IMR-90 (cell line): ENCODE data around the gene ARHGAP5. TPM values are rescaled to one million over a fixed set of nuclear protein-coding genes. Genes with fewer than 3 reads are reported as not detected.

Experiments
- ATAC-seq: fragments of 200-7000 bp; cut with Tn5 transposase; 2 replicates; pipeline ENCODE4 v1.9.1; 2020; ENCODE audit warnings: low read depth, mild to moderate bottlenecking, moderate library complexity
- BruUV-seq: library from RNA; stranded (reverse); fragments of 400-500 nt; replicated peaks from 2 replicates; lab custom pipeline; 2021; lab: Mats Ljungman, UMichigan
- CTCF ChIA-PET: fragments of 300-600 bp; formaldehyde crosslinking; extraction: SDS; loops from one replicate; lab custom pipeline; 2021; ENCODE audit warnings: antibody characterized with exemption; lab: Yijun Ruan, JAX
- POLR2A ChIA-PET: fragments of 300-600 bp; sonication (Branson Sonifier 250); formaldehyde crosslinking; loops from one replicate; lab custom pipeline; 2022; ENCODE audit warnings: antibody characterized with exemption; ENCODE audit not compliant: unreplicated experiment; lab: Charles Lee
- DNase-seq: peaks from one replicate; pipeline ENCODE4 v3.0.0; 2013
- H2AFZ ChIP-seq: replicated peaks from 2 replicates; pipeline ENCODE3; 2013; ENCODE audit warnings: low read length, mild to moderate bottlenecking; ENCODE audit not compliant: poor library complexity
- H2AK5ac ChIP-seq: 2 replicates; pipeline ENCODE4 v1.6.1; 2013; ENCODE audit warnings: low read depth, low read length, inconsistent platforms
- H2AK9ac ChIP-seq: replicated peaks from 2 replicates; pipeline ENCODE3; 2013; ENCODE audit warnings: mild to moderate bottlenecking, low read depth, low read length, moderate library complexity; ENCODE audit not compliant: poor library complexity
- H2BK120ac ChIP-seq: 2 replicates; pipeline ENCODE4 v1.6.1; 2013; ENCODE audit warnings: low read depth, low read length, inconsistent platforms
- H2BK15ac ChIP-seq: 3 replicates; pipeline ENCODE4 v1.6.1; 2013; ENCODE audit warnings: low read depth, low read length, inconsistent platforms
- H2BK20ac ChIP-seq: 2 replicates; pipeline ENCODE4 v1.6.1; 2013; ENCODE audit warnings: low read depth, mild to moderate bottlenecking, inconsistent platforms, low read length, moderate library complexity
- H2BK5ac ChIP-seq: 2 replicates; pipeline ENCODE4 v1.6.1; 2013; ENCODE audit warnings: mild to moderate bottlenecking, low read depth, low read length, inconsistent platforms; ENCODE audit not compliant: poor library complexity, severe bottlenecking
- H3K14ac ChIP-seq: replicated peaks from 2 replicates; pipeline ENCODE4 v1.6.1; 2013; ENCODE audit warnings: low read depth, low read length, inconsistent platforms
- H3K18ac ChIP-seq: 2 replicates; pipeline ENCODE4 v1.6.1; 2013; ENCODE audit warnings: low read depth, low read length, control low read depth
- H3K23ac ChIP-seq: 2 replicates; pipeline ENCODE4 v1.6.1; 2013; ENCODE audit warnings: low read depth, low read length, inconsistent platforms
- H3K27ac ChIP-seq: 2 replicates; pipeline ENCODE4 v1.5.1; 2013; ENCODE audit warnings: mild to moderate bottlenecking, control low read depth, low read length; ENCODE audit not compliant: insufficient read depth
- H3K27me3 ChIP-seq: 2 replicates; pipeline ENCODE4 v1.6.1; 2013; ENCODE audit warnings: low read length; ENCODE audit not compliant: control insufficient read depth, insufficient read depth
- H3K36me3 ChIP-seq: 2 replicates; pipeline ENCODE4 v1.6.1; 2013; ENCODE audit warnings: low read length, mixed read lengths; ENCODE audit not compliant: control insufficient read depth, insufficient read depth
- H3K4ac ChIP-seq: 2 replicates; pipeline ENCODE4 v1.6.1; 2013; ENCODE audit warnings: low read depth, low read length, inconsistent platforms
- H3K4me1 ChIP-seq: 2 replicates; pipeline ENCODE4 v1.6.1; 2013; ENCODE audit warnings: low read length, mixed read lengths; ENCODE audit not compliant: control insufficient read depth, insufficient read depth
- H3K4me2 ChIP-seq: 2 replicates; pipeline ENCODE4 v1.6.1; 2013; ENCODE audit warnings: low read depth, mild to moderate bottlenecking, control low read depth, low read length, moderate library complexity
- H3K4me3 ChIP-seq: 2 replicates; pipeline ENCODE4 v1.5.1; 2013; ENCODE audit warnings: low read depth, mild to moderate bottlenecking, control low read depth, low read length, moderate library complexity; ENCODE audit not compliant: insufficient read depth
- H3K56ac ChIP-seq: 2 replicates; pipeline ENCODE4 v1.6.1; 2013; ENCODE audit warnings: low read length, inconsistent platforms; ENCODE audit not compliant: insufficient read depth; ENCODE audit errors: extremely low read depth
- H3K79me1 ChIP-seq, 2 experiments: 2 replicates each; pipeline ENCODE4 v1.6.1; 2013; ENCODE audit warnings: low read length in 2 of 2, inconsistent platforms in 1 of 2, low read depth in 1 of 2
- H3K9ac ChIP-seq: 2 replicates; pipeline ENCODE4 v1.6.1; 2013; ENCODE audit warnings: low read depth, low read length, control low read depth
- H3K9me1 ChIP-seq: 2 replicates; pipeline ENCODE4 v1.6.1; 2013; ENCODE audit warnings: low read length, inconsistent platforms; ENCODE audit not compliant: insufficient read depth
- H3K9me3 ChIP-seq: 2 replicates; pipeline ENCODE4 v1.6.1; 2013; ENCODE audit warnings: low read length; ENCODE audit not compliant: control insufficient read depth, insufficient read depth
- H4K20me1 ChIP-seq: 2 replicates; pipeline ENCODE4 v1.6.1; 2013; ENCODE audit warnings: low read length, inconsistent platforms; ENCODE audit not compliant: insufficient read depth
- H4K5ac ChIP-seq: 2 replicates; pipeline ENCODE4 v1.6.1; 2013; ENCODE audit warnings: mild to moderate bottlenecking, low read depth, low read length, control low read depth
- H4K8ac ChIP-seq, 2 experiments: 2 replicates each; pipeline ENCODE4 v1.6.1; 2013; ENCODE audit warnings: low read depth in 2 of 2, low read length in 2 of 2, control low read depth in 1 of 2, inconsistent platforms in 1 of 2
- H4K91ac ChIP-seq: 2 replicates; pipeline ENCODE4 v1.6.1; 2013; ENCODE audit warnings: low read depth, low read length, inconsistent platforms; ENCODE audit not compliant: insufficient read depth
- BHLHE40 ChIP-seq: fragments of 150-350 bp; IDR thresholded peaks from 2 replicates; pipeline ENCODE4 v1.6.1; 2016; ENCODE audit warnings: mild to moderate bottlenecking, low read depth, low read length
- CEBPB ChIP-seq: IDR thresholded peaks from 2 replicates; pipeline ENCODE4 v1.6.1; 2012; ENCODE audit warnings: low read depth, low read length, improper control_type of control experiment
- RFX5 ChIP-seq: IDR thresholded peaks from 2 replicates; pipeline ENCODE4 v1.8.0; 2012; ENCODE audit warnings: low read depth, mild to moderate bottlenecking, low read length, moderate library complexity
- SMC3 ChIP-seq: fragments of 150-350 bp; IDR thresholded peaks from 2 replicates; pipeline ENCODE4 v1.6.1; 2016; ENCODE audit warnings: low read depth, mild to moderate bottlenecking, antibody characterized with exemption, low read length, moderate library complexity
- WGBS, 2 experiments: methylation state at CpG; one replicate each; pipeline versions ENCODE4 v1.1.5 to v1.1.7; 2013; ENCODE audit warnings: missing lambda C conversion rate in 2 of 2; ENCODE audit not compliant: insufficient read length in 1 of 2; ENCODE audit errors: extremely low coverage in 2 of 2; 5-methylcytosine and 5-hydroxymethylcytosine counted together
- dilution Hi-C: fragments of 300-500 bp; cut with HindIII; formaldehyde crosslinking; loops from one replicate; pipeline ENCODE4 v1.14.3; 2018; ENCODE audit warnings: low sequenced_read_pairs; ENCODE audit not compliant: unreplicated experiment
- in situ Hi-C: fragments of 300-500 bp; cut with MboI; formaldehyde crosslinking; loops from 3 replicates; pipeline ENCODE4 v1.14.3; 2019; ENCODE audit warnings: low sequenced_read_pairs, inconsistent platforms, mixed read lengths
- intact Hi-C: fragments of 100-400 bp; cut with micrococcal nuclease; formaldehyde crosslinking; loops from 2 replicates; pipeline ENCODE4 v1.10.0; 2022
- polyA plus RNA-seq, 3 experiments: library from polyadenylated mRNA; depleted of rRNA; stranded (reverse); fragments of >200 nt; gene quantifications; 2 replicates each; pipeline ENCODE4 v1.2.3, GENCODE V29; 2012; ENCODE audit warnings: low replicate concordance in 1 of 3
- total RNA-seq: library from RNA; depleted of rRNA; stranded (reverse); fragments of >200 nt; gene quantifications from 2 replicates; pipeline ENCODE4 v1.2.3, GENCODE V29; 2012

ARHGAP5 gene
- total and polyA plus RNA-seq, 2 of the 4 experiments (the other 2 are of a cell fraction) = 7.4 to 45.3 TPM

- 20% methylated on average over 1 of the region's 3 CpGs; no CpG with 5 or more reads in 1 of the 2 experiments for WGBS, 2 experiments
- intact Hi-C loops = no loop called here
These were observed 90.8 kb downstream of the ARHGAP5 start for GRCh38 chr14:32167907-32168306.

More at GRCh38 chr14:32167907-32168306, 90.8 kb downstream of the ARHGAP5 start:
- Histone ChIP-seq H4K5ac (no peak overlapping the region), H3K56ac (no peak overlapping the region), H4K91ac (no peak overlapping the region), H3K23ac (no peak overlapping the region), H3K4me2 (no peak overlapping the region), H3K4me3 (no peak overlapping the region), H2BK5ac (no peak overlapping the region), H4K20me1 (no peaks in the 10 kb centered on the region), H3K27ac (no peak overlapping the region), H3K36me3 (no peaks in the 10 kb centered on the region), H3K9me1 (no peaks in the 10 kb centered on the region), H2BK20ac (no peak overlapping the region), H2AFZ (no peak overlapping the region), H3K79me1 (no peaks in the 10 kb centered on the region), H3K4me1 (no peaks in the 10 kb centered on the region), H2AK9ac (no peak overlapping the region), H3K14ac (no peak overlapping the region), H2BK15ac (no peak overlapping the region), H3K9ac (no peak overlapping the region), H2AK5ac (no peak overlapping the region), H2BK120ac (no peak overlapping the region), H3K18ac (no peak overlapping the region), H4K8ac (no peak overlapping the region), H3K9me3 (no peaks in the 10 kb centered on the region), H3K4ac (no peak overlapping the region), H3K27me3 (no peaks in the 10 kb centered on the region)
- CTCF ChIA-PET = no interaction called here
- dilution Hi-C loops = no loop called here
- no peak for TF ChIP-seq RFX5
- no peak for TF ChIP-seq SMC3
- TF ChIP-seq BHLHE40 = no peak
- TF ChIP-seq CEBPB = no peak
- POLR2A ChIA-PET = no interaction called here
- no peak for DNase-seq
- BruUV-seq = no TSS peak
- ATAC-seq = no peak
- in situ Hi-C loops = no loop called here
